Measurements from ENCODE around the gene ADAM15.

DNA sequence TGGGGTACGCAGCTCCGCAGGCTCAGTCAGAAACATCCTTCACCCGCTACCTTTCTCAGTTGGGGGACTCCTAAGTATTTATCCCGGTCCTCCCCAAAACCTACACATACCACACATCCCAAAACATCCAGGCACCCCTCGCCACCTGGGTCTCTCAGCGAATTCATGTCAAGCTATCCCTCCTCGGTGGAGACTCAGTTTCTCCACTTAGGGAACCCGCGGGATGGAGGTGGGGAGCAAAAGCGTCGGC, 49.8 kb upstream of the ADAM15 start:
- TF ChIP-seq, protein P1, sequence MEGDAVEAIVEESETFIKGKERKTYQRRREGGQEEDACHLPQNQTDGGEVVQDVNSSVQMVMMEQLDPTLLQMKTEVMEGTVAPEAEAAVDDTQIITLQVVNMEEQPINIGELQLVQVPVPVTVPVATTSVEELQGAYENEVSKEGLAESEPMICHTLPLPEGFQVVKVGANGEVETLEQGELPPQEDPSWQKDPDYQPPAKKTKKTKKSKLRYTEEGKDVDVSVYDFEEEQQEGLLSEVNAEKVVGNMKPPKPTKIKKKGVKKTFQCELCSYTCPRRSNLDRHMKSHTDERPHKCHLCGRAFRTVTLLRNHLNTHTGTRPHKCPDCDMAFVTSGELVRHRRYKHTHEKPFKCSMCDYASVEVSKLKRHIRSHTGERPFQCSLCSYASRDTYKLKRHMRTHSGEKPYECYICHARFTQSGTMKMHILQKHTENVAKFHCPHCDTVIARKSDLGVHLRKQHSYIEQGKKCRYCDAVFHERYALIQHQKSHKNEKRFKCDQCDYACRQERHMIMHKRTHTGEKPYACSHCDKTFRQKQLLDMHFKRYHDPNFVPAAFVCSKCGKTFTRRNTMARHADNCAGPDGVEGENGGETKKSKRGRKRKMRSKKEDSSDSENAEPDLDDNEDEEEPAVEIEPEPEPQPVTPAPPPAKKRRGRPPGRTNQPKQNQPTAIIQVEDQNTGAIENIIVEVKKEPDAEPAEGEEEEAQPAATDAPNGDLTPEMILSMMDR (IDR thresholded peaks at IDR 0.05) = no peak
- no peak for TF ChIP-seq POLR2A (IDR thresholded peaks at IDR 0.05)

All from breast epithelium (tissue), 3 donors.